ENCODE results near the gene SEC24A. TPM values are rescaled to one million over a fixed set of nuclear protein-coding genes. Genes with fewer than 3 reads are reported as not detected.

Gene SEC24A
- total RNA-seq, 1 experiment from 2014 or later = 16.2 TPM

- POLR2A ChIA-PET (ENCODE audit: unreplicated experiment) = no interaction called here
- DNase-seq = no peak
Observed at GRCh38 chr5:134735243-134735642, 86.7 kb downstream of the SEC24A start.

GRCh38 chr5:134736173-134736812 is 87.7 kb downstream of the SEC24A start:
- intact Hi-C loops (cut with micrococcal nuclease; ENCODE audit: unreplicated experiment) = loop anchor here (5.0 kb wide), 5 partner anchors 209 to 559 kb away; partner anchors contain the start of genes JADE2, SKP1 and UBE2B
- Histone ChIP-seq H3K27ac (no peak overlapping the region), H3K36me3 (ENCODE audit: low read depth) (0 out of 2 replicates have a peak, but pooled peaks cover 1% of the 10 kb centered on the region), H3F3A (ENCODE audit: insufficient read depth, low read depth) (0 out of 2 replicates have a peak, but pooled peaks cover 10% of the 10 kb centered on the region), H3K27me3 (ENCODE audit: insufficient read depth, low read depth) (no peaks in the 10 kb centered on the region), H3K4me2 (no peak overlapping the region), H3K4me1 (replicated peaks; ENCODE audit: insufficient read depth) (peaks cover 14% of the 10 kb centered on the region), H3K4me3 (no peak overlapping the region), H3K79me2 (ENCODE audit: low read depth) (peaks cover 28% of the 10 kb centered on the region), H2AFZ (no peak overlapping the region), H4K20me1 (ENCODE audit: insufficient read depth) (no peaks in the 10 kb centered on the region), H3K9me2 (ENCODE audit: insufficient read depth) (no peaks in the 10 kb centered on the region), H3K9me3 (ENCODE audit: insufficient read depth, low read depth) (no peaks in the 10 kb centered on the region)
- CTCF ChIA-PET = no interaction called here
- no peak for DNase-seq
- POLR2A ChIA-PET (ENCODE audit: unreplicated experiment) = interaction anchor here (0.7 kb wide), 1 partner anchor 367 kb away, joined by 4 read pairs; no protein-coding TSS in a partner anchor
- no TSS peak for BruUV-seq (replicated peaks)
- TF ChIP-seq CTCF (conservative IDR thresholded peaks at IDR 0.05) (no peak), EZH2 (IDR thresholded peaks at IDR 0.05; ENCODE audit: low read depth) (no peak)

More at GRCh38 chr5:134735243-134735642, 86.7 kb downstream of the SEC24A start:
- no TSS peak for BruUV-seq (replicated peaks)
- peaks cover 17% of the 10 kb centered on the region for H3K79me2 ChIP-seq (ENCODE audit: low read depth)
- H3K4me3 ChIP-seq = no peak overlapping the region
- H3K4me2 ChIP-seq = no peak overlapping the region
- H2AFZ ChIP-seq = no peak overlapping the region
- no peaks in the 10 kb centered on the region for H4K20me1 ChIP-seq (ENCODE audit: insufficient read depth)
- intact Hi-C loops (cut with micrococcal nuclease; ENCODE audit: unreplicated experiment) = loop anchor here (5.0 kb wide), 5 partner anchors 208 to 558 kb away; partner anchors contain the start of genes JADE2, SKP1 and UBE2B
- H3F3A ChIP-seq (ENCODE audit: insufficient read depth, low read depth) = 0 out of 2 replicates have a peak, but pooled peaks cover 10% of the 10 kb centered on the region
- H3K9me3 ChIP-seq (ENCODE audit: insufficient read depth, low read depth) = no peaks in the 10 kb centered on the region
- peaks cover 13% of the 10 kb centered on the region for H3K4me1 ChIP-seq (replicated peaks; ENCODE audit: insufficient read depth)
- CTCF ChIA-PET = interaction anchor here (0.5 to 0.7 kb wide), 2 partner anchors 323 to 1576 kb away, joined by 3 read pairs; partner anchors contain the start of gene CDKN2AIPNL
- no peaks in the 10 kb centered on the region for H3K9me2 ChIP-seq (ENCODE audit: insufficient read depth)
- H3K27me3 ChIP-seq (ENCODE audit: insufficient read depth, low read depth) = no peaks in the 10 kb centered on the region
- H3K27ac ChIP-seq = no peak overlapping the region
- TF ChIP-seq EZH2 (IDR thresholded peaks at IDR 0.05; ENCODE audit: low read depth) = no peak
- TF ChIP-seq CTCF (conservative IDR thresholded peaks at IDR 0.05) = no peak
- H3K36me3 ChIP-seq (ENCODE audit: low read depth) = no peaks in the 10 kb centered on the region

GRCh38 chr5:134738133-134738962 is 89.8 kb downstream of the SEC24A start, which contains the start of gene CAMLG:
Gene CAMLG (plus strand): TSS chr5:134738548. CDS start chr5:134738621, 73 bp downstream.
- Histone ChIP-seq H3K27ac (peak within 1 kb of the TSS; percentile 83), H3K79me2 (ENCODE audit: low read depth) (peaks cover 36% of the 10 kb centered on the region), H3K9me3 (ENCODE audit: insufficient read depth, low read depth) (no peaks in the 10 kb centered on the region), H3K4me1 (replicated peaks; ENCODE audit: insufficient read depth) (peaks cover 14% of the 10 kb centered on the region), H3K36me3 (ENCODE audit: low read depth) (0 out of 2 replicates have a peak, but pooled peaks cover 10% of the 10 kb centered on the region), H2AFZ (peak within 1 kb of the TSS; percentile 95), H3F3A (ENCODE audit: insufficient read depth, low read depth) (0 out of 2 replicates have a peak, but pooled peaks cover 10% of the 10 kb centered on the region), H4K20me1 (ENCODE audit: insufficient read depth) (no peaks in the 10 kb centered on the region), H3K4me2 (peak within 1 kb of the TSS; percentile 82), H3K27me3 (ENCODE audit: insufficient read depth, low read depth) (no peaks in the 10 kb centered on the region), H3K4me3 (peak within 1 kb of the TSS; percentile 72), H3K9me2 (ENCODE audit: insufficient read depth) (no peaks in the 10 kb centered on the region)
- CTCF ChIA-PET = interaction anchor here (0.6 to 1.0 kb wide), 6 partner anchors 11 to 327 kb away, joined by 3 to 10 read pairs (median 3); partner anchors contain the start of gene CDKN2AIPNL
- BruUV-seq (replicated peaks) = no TSS peak
- POLR2A ChIA-PET (ENCODE audit: unreplicated experiment) = interaction anchor here (0.6 kb wide), 2 partner anchors 85 to 232 kb away, joined by 4 read pairs; no protein-coding TSS in a partner anchor
- peak; percentile 91 to 97 for DNase-seq
- intact Hi-C loops (cut with micrococcal nuclease; ENCODE audit: unreplicated experiment) = loop anchor here (1.0 to 5.0 kb wide), 7 partner anchors 152 to 561 kb away; partner anchors contain the start of genes JADE2, PCBD2, SKP1 and UBE2B
- TF ChIP-seq EZH2 (IDR thresholded peaks at IDR 0.05; ENCODE audit: low read depth) = no peak
- peak; percentile 70 for TF ChIP-seq CTCF (conservative IDR thresholded peaks at IDR 0.05)

Measured in PC-9 (cell line).